ENCODE measurements around the gene CSHL1.

CSHL1 gene

GRCh38 chr17:63911041-63911635, at the start of gene CSHL1:
CSHL1 (minus strand) TSS chr17:63911258; CDS start chr17:63911196, 62 bp downstream.
- Histone ChIP-seq H3K27ac (no peak within 1 kb of the TSS), H3K27me3 (replicated peaks) (peaks cover 6% of the 10 kb centered on the region), H3K4me3 (ENCODE audit: low read depth, low read length) (no peak within 1 kb of the TSS), H3K36me3 (replicated peaks) (no peaks in the 10 kb centered on the region)
- no peak for DNase-seq
- no peak for TF ChIP-seq CTCF (IDR thresholded peaks at IDR 0.05; ENCODE audit: low read depth, low read length, missing control alignments)
- in situ Hi-C loops (cut with HindIII; ENCODE audit: low pct_ligation_motif_present, low sequenced_read_pairs), result no loop called here

DNA sequence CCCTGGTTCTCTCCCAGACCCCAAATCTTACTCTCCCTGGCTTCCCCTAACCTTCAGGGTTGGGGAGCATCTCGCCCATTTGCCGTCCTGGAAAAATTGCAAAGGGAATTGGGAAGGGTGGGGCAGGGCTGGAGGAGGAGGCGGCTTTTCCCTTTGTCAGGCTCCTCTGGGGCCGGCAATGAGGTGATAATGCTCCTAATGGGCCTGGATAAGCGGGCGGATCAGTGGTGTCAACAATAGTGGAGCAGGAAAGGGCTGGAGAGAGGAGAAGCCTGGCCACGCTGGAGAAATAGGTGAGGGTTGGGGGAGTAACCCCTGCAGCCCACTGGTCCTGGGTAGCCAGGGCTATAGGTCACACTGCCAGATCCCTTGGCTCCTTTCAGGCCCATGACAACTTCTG, 49.4 kb upstream of the CSHL1 start:
- Histone ChIP-seq H3K27ac (no peak overlapping the region), H3K36me3 (replicated peaks) (no peaks in the 10 kb centered on the region), H3K4me3 (ENCODE audit: low read depth, low read length) (no peak overlapping the region), H3K27me3 (replicated peaks) (no peaks in the 10 kb centered on the region)
- no peak for TF ChIP-seq CTCF (IDR thresholded peaks at IDR 0.05; ENCODE audit: low read depth, low read length, missing control alignments)
- in situ Hi-C loops (cut with HindIII; ENCODE audit: low pct_ligation_motif_present, low sequenced_read_pairs), result no loop called here
- no peak for DNase-seq

GRCh38 chr17:63960006-63960405, 48.9 kb upstream of the CSHL1 start:
- TF ChIP-seq CTCF (IDR thresholded peaks at IDR 0.05; ENCODE audit: low read depth, low read length, missing control alignments), result no peak
- H3K27me3 ChIP-seq (replicated peaks), result no peaks in the 10 kb centered on the region
- H3K36me3 ChIP-seq (replicated peaks), result no peaks in the 10 kb centered on the region
- DNase-seq, result no peak
- H3K27ac ChIP-seq, result no peak overlapping the region
- in situ Hi-C loops (cut with HindIII; ENCODE audit: low pct_ligation_motif_present, low sequenced_read_pairs), result no loop called here
- no peak overlapping the region for H3K4me3 ChIP-seq (ENCODE audit: low read depth, low read length)

DNA sequence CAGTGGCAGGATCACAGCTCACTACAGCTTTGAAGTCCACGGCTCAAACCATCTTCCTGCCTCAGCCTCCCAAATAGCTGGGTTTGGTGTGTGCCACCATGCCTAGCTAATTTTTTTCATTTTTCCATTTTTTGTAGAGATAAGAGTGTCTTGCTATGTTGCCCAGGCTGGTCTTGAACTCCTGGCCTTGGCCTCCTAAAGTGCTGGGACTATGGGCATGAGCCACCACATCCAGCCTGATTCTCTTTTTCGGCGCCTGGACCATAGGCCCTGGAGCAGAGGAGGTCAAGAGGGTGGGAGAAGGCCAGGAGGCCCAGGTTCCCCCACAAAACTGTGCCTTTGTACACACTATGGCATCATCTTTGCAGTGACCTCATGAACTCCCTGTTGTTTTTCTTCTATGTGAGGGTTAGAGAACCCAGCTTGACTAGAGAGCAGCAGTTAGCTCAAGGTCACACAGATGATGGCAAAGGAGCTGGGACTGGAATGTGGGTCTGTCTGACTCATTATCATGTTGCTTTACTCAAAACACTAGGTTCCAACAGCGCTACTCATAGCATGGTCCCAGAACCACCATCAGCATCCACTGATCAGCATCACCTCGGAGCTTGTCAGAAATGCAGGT, 45.4 kb upstream of the CSHL1 start:
- H3K4me3 ChIP-seq (ENCODE audit: low read depth, low read length), result no peak overlapping the region
- H3K36me3 ChIP-seq (replicated peaks), result no peaks in the 10 kb centered on the region
- peaks cover 2% of the 10 kb centered on the region for H3K27me3 ChIP-seq (replicated peaks)
- no peak for TF ChIP-seq CTCF (IDR thresholded peaks at IDR 0.05; ENCODE audit: low read depth, low read length, missing control alignments)
- in situ Hi-C loops (cut with HindIII; ENCODE audit: low pct_ligation_motif_present, low sequenced_read_pairs), result no loop called here
- no peak overlapping the region for H3K27ac ChIP-seq
- DNase-seq, result peak; percentile 49

- no peak for DNase-seq
- Histone ChIP-seq H3K4me3 (ENCODE audit: low read depth, low read length) (no peak overlapping the region), H3K36me3 (replicated peaks) (no peaks in the 10 kb centered on the region), H3K27ac (no peak overlapping the region), H3K27me3 (replicated peaks) (peaks cover 2% of the 10 kb centered on the region)
- TF ChIP-seq CTCF (IDR thresholded peaks at IDR 0.05; ENCODE audit: low read depth, low read length, missing control alignments), result no peak
- in situ Hi-C loops (cut with HindIII; ENCODE audit: low pct_ligation_motif_present, low sequenced_read_pairs), result no loop called here
Observed at GRCh38 chr17:63955791-63956190, 44.7 kb upstream of the CSHL1 start.

DNA sequence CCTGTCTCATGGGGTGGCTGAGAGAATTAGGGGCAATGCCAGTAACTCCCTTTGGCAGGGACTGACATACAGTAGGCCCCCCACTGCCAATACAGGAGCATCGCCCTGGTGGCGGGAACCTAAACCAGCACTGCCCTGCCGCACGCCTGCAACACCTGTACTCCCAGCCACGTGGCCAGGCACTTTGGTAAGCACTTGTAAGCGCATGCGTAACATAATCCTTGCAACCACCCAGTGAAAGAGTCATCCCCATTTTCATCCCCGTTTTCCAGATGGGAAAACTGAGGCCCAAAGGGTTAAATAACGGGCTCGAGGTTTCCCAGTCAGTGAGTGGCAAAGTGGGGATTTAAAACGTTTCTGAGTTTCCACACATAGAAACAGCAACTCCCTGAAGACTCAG, 44.2 kb upstream of the CSHL1 start:
- Histone ChIP-seq H3K27me3 (replicated peaks) (peaks cover 2% of the 10 kb centered on the region), H3K36me3 (replicated peaks) (no peaks in the 10 kb centered on the region), H3K27ac (no peak overlapping the region), H3K4me3 (ENCODE audit: low read depth, low read length) (no peak overlapping the region)
- DNase-seq, result no peak
- no peak for TF ChIP-seq CTCF (IDR thresholded peaks at IDR 0.05; ENCODE audit: low read depth, low read length, missing control alignments)
- in situ Hi-C loops (cut with HindIII; ENCODE audit: low pct_ligation_motif_present, low sequenced_read_pairs), result no loop called here
